GM12878 (cell line): ENCODE data around the gene SVOP. TPM values are rescaled to one million over a fixed set of nuclear protein-coding genes. Genes with fewer than 3 reads are reported as not detected.

Experiments
- ATAC-seq: fragments of 200-7000 bp; cut with Tn5 transposase; 3 replicates; pipeline ENCODE4 v1.9.1; 2020; ENCODE audit warnings: mild to moderate bottlenecking, moderate library complexity
- BruUV-seq: library from RNA; stranded (reverse); fragments of 400-500 nt; replicated peaks from 2 replicates; lab custom pipeline; 2021; lab: Mats Ljungman, UMichigan
- CTCF ChIA-PET: fragments of 300-600 bp; sonication (Branson Sonifier 250); formaldehyde crosslinking; extraction: SDS; loops from one replicate; lab custom pipeline; 2021; ENCODE audit warnings: inconsistent platforms; lab: Yijun Ruan, JAX
- POLR2A ChIA-PET: fragments of 350-600 bp; formaldehyde crosslinking; extraction: SDS; loops from one replicate; lab custom pipeline; 2021; ENCODE audit warnings: inconsistent platforms; lab: Charles Lee
- RAD21 ChIA-PET: fragments of 300-600 bp; sonication (Branson Sonifier 250); formaldehyde crosslinking; loops from one replicate; lab custom pipeline; 2023; ENCODE audit warnings: antibody characterized with exemption; ENCODE audit not compliant: unreplicated experiment; lab: Charles Lee
- SMC1A ChIA-PET: fragments of 300-600 bp; sonication (Branson Sonifier 250); formaldehyde crosslinking; loops from one replicate; lab custom pipeline; 2023; ENCODE audit not compliant: unreplicated experiment, uncharacterized antibody; lab: Charles Lee
- DNase-seq: peaks from one replicate; pipeline ENCODE4 v3.0.0-alpha.2; 2011; ENCODE audit warnings: low read depth, low spot score
- FAIRE-seq: peaks from 3 replicates; lab custom pipeline; 2011; peaks lifted over from hg19 to GRCh38; lab: Jason Lieb, UNC
- H2AFZ ChIP-seq: 2 replicates; pipeline ENCODE4 v1.6.0; 2011; ENCODE audit warnings: low read depth, low read length, control low read depth; ENCODE audit not compliant: control insufficient read depth
- H3K27ac ChIP-seq: 2 replicates; pipeline ENCODE4 v1.5.1; 2011; ENCODE audit warnings: control low read depth; ENCODE audit not compliant: control insufficient read depth, insufficient read depth
- H3K27me3 ChIP-seq, 2 experiments: replicated peaks in 1 of 2; 2 replicates each; pipeline versions ENCODE4 v1.6.0 to v1.6.1; 2011; ENCODE audit warnings: low read length in 1 of 2; ENCODE audit not compliant: control insufficient read depth in 2 of 2, insufficient read depth in 2 of 2
- H3K36me3 ChIP-seq, 2 experiments: 2 replicates each; pipeline ENCODE4 v1.5.1; 2011; ENCODE audit warnings: low read length in 1 of 2; ENCODE audit not compliant: control insufficient read depth in 2 of 2, insufficient read depth in 2 of 2
- H3K4me1 ChIP-seq: 2 replicates; pipeline ENCODE4 v1.6.1; 2011; ENCODE audit warnings: mild to moderate bottlenecking, low read length, moderate library complexity, mixed read lengths; ENCODE audit not compliant: control insufficient read depth, insufficient read depth
- H3K4me2 ChIP-seq: 2 replicates; pipeline ENCODE4 v1.6.0; 2011; ENCODE audit warnings: control low read depth; ENCODE audit not compliant: control insufficient read depth, insufficient read depth
- H3K4me3 ChIP-seq: fragments of 200-600 bp; sonication (generic); 2 replicates; pipeline ENCODE4 v1.5.1; 2016
- H3K79me2 ChIP-seq: 2 replicates; pipeline ENCODE4 v1.6.0; 2011; ENCODE audit warnings: low read length; ENCODE audit not compliant: control insufficient read depth, insufficient read depth
- H3K9ac ChIP-seq: 2 replicates; pipeline ENCODE4 v1.8.0; 2011; ENCODE audit warnings: low read length, control low read depth, mixed read lengths; ENCODE audit not compliant: control insufficient read depth, insufficient read depth
- H3K9me3 ChIP-seq: replicated peaks from 3 replicates; pipeline ENCODE4 v1.5.1; 2011; ENCODE audit warnings: mild to moderate bottlenecking, low read length; ENCODE audit not compliant: control insufficient read depth, insufficient read depth
- H4K20me1 ChIP-seq: 2 replicates; pipeline ENCODE4 v1.6.0; 2011; ENCODE audit not compliant: control insufficient read depth, insufficient read depth
- CBFB ChIP-seq: IDR thresholded peaks from 2 replicates; pipeline ENCODE4 v1.6.1; 2016; ENCODE audit warnings: antibody characterized with exemption, low read depth
- CEBPB ChIP-seq, 2 experiments: fragments of 150-350 bp in 1 of 2; IDR thresholded peaks; 2 replicates each; pipeline ENCODE4 v1.6.1; 2012 to 2014; ENCODE audit warnings: low read depth in 2 of 2, low read length in 2 of 2, borderline replicate concordance in 1 of 2, inconsistent platforms in 1 of 2
- ETV6 ChIP-seq, 2 experiments: fragments of 450-650 bp in 1 of 2; IDR thresholded peaks in 1 of 2; conservative IDR thresholded peaks in 1 of 2; 2 replicates each; pipeline ENCODE4 v1.6.1; 2014; ENCODE audit warnings: antibody characterized with exemption in 1 of 2, borderline replicate concordance in 1 of 2, low read depth in 1 of 2, mild to moderate bottlenecking in 1 of 2, moderate library complexity in 1 of 2
- MXI1 ChIP-seq: fragments of 150-350 bp; IDR thresholded peaks from 2 replicates; pipeline ENCODE4 v1.6.1; 2011; ENCODE audit warnings: low read depth, mild to moderate bottlenecking, inconsistent platforms, low read length, improper control_type of control experiment
- NRF1 ChIP-seq: conservative IDR thresholded peaks from 2 replicates; pipeline ENCODE4 v1.6.1; 2011; ENCODE audit warnings: mild to moderate bottlenecking, low read depth, low read length, improper control_type of control experiment
- SIN3A ChIP-seq: IDR thresholded peaks from 2 replicates; pipeline ENCODE4 v1.6.1; 2012; ENCODE audit warnings: low read depth, low read length, improper control_type of control experiment
- ZBTB4 ChIP-seq: fragments of 450-650 bp; formaldehyde crosslinking; IDR thresholded peaks from 2 replicates; pipeline ENCODE4 v1.4.0; 2022; ENCODE audit warnings: mild to moderate bottlenecking, moderate library complexity
- ZNF24 ChIP-seq: fragments of 450-650 bp; IDR thresholded peaks from 2 replicates; pipeline ENCODE4 v1.6.1; 2017; ENCODE audit warnings: antibody characterized with exemption, mild to moderate bottlenecking
- ZNF274 ChIP-seq: IDR thresholded peaks from one replicate; pipeline ENCODE4 v1.8.0; 2011; ENCODE audit not compliant: insufficient read length, insufficient read depth
- ZNF592 ChIP-seq: fragments of 450-650 bp; IDR thresholded peaks from 2 replicates; pipeline ENCODE4 v1.6.1; 2017; ENCODE audit warnings: mild to moderate bottlenecking, moderate library complexity
- WGBS: methylation state at CpG from one replicate; pipeline ENCODE4 v1.1.6; 2016; ENCODE audit warnings: low lambda C conversion rate; ENCODE audit not compliant: insufficient replicate concordance, insufficient coverage; ENCODE audit errors: missing lambda C conversion rate; 5-methylcytosine and 5-hydroxymethylcytosine counted together
- in situ Hi-C: fragments of 300-500 bp; cut with MboI; formaldehyde crosslinking; loops from 9 replicates; pipeline ENCODE4 v1.14.3; 2018; ENCODE audit warnings: mixed read lengths
- intact Hi-C: fragments of 100-400 bp; cut with micrococcal nuclease; formaldehyde crosslinking; loops from one replicate; pipeline ENCODE4 v1.14.2; 2022; ENCODE audit not compliant: unreplicated experiment
- polyA plus RNA-seq, 11 experiments: library from polyadenylated mRNA; depleted of rRNA in 4 of 11; unstranded in 6 of 11; stranded (reverse) in 5 of 11; fragments of >200 nt; fragmentation: Nextera tagmentation in 4 of 11; fragmentation: Illumina TruSeq in 1 of 11; extraction: Ambion mirVana in 4 of 11; extraction: Trizol in 1 of 11; gene quantifications; 1 replicate in 1 of 11; 2 replicates in 10 of 11; pipeline versions ENCODE4 v1.2.1 to v1.2.3, GENCODE V29; 2011 to 2016; ENCODE audit warnings: inconsistent platforms in 2 of 11, missing spikeins in 2 of 11, low read depth in 1 of 11
- total RNA-seq, 4 experiments: library from RNA; depleted of rRNA in 3 of 4; stranded (reverse); fragments of >200 nt in 3 of 4; fragmentation: Illumina TruSeq in 1 of 4; extraction: Trizol in 1 of 4; gene quantifications; 2 replicates each; pipeline versions ENCODE4 v1.2.1 to v1.2.3, GENCODE V29; 2013 to 2021

The SVOP gene
- total and polyA plus RNA-seq, 10 of the 15 experiments (the other 5 are each of a cell fraction or from before 2014, with no cell fraction given), result under 0.01 TPM; not detected in 9

- Histone ChIP-seq H3K27ac (no peak overlapping the region), H3K4me3 (no peak overlapping the region), H2AFZ (no peak overlapping the region), H3K9me3 (no peaks in the 10 kb centered on the region), H3K36me3 (no peaks in the 10 kb centered on the region), H3K4me1 (no peaks in the 10 kb centered on the region), H3K9ac (no peak overlapping the region)
- BruUV-seq, result no TSS peak
- SMC1A ChIA-PET, result no interaction called here
- FAIRE-seq (no peak), ATAC-seq (no peak)
- in situ Hi-C loops, result no loop called here
- TF ChIP-seq MXI1 (no peak), ZNF592 (no peak), ZBTB4 (CRISPR knock-in tag) (no peak), CEBPB (IDR thresholded peaks at IDR 0.05; ENCODE audit: borderline replicate concordance in 1 of 2, low read depth in 2 of 2, low read length in 2 of 2) (no peak), ZNF24 (no peak), ETV6 (conservative IDR thresholded peaks at IDR 0.05 in 1 of 2, IDR thresholded peaks at IDR 0.05 in 1 of 2; ENCODE audit: borderline replicate concordance in 1 of 2, low read depth in 1 of 2) (no peak), SIN3A (no peak), NRF1 (no peak), ZNF274 (no peak), CBFB (no peak)
- TF ChIP-seq, all 136 proteins: peak for 0
- H3K4me2 ChIP-seq, result no peak overlapping the region
- WGBS, result 13% methylated on average over 4 of the region's 4 CpGs
- POLR2A ChIA-PET, result no interaction called here
- H3K79me2 ChIP-seq, result no peaks in the 10 kb centered on the region
- RAD21 ChIA-PET, result no interaction called here
- CTCF ChIA-PET, result no interaction called here
- no peak for DNase-seq
- no peaks in the 10 kb centered on the region for H3K27me3 ChIP-seq
- intact Hi-C loops, result no loop called here
- H4K20me1 ChIP-seq, result no peaks in the 10 kb centered on the region
Measured at GRCh38 chr12:108962256-108962655, 58.6 kb downstream of the SVOP start.
